Measurements from ENCODE around the gene LRRK1. TPM values are rescaled to one million over a fixed set of nuclear protein-coding genes. Genes with fewer than 3 reads are reported as not detected.

The LRRK1 gene
- total and polyA plus RNA-seq, 8 donors = 2.3 to 73.3 (median 7.0) TPM

DNA sequence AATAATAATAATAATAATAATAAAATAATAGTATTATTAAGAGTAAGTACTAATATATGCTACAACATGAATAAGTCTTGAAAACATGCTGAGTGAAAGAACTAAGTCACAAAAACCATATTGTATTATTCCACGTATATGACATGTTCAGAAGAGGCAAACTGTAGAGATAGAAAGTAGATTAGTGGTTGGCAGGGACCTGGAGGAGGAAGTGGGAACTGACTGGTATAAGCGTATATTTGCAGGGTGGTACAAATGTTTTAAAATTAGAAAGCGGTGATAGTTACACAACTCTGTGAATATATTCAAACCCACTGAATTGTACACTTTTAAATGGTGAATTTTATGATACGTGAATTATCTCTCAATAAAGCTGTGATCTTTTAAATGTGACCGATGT, 32.8 kb downstream of the LRRK1 start:
- WGBS, 5 donors = 81 to 89% (median 86%) methylated on average over 5 of the region's 5 CpGs
- Histone ChIP-seq H3K9me3 (no peaks in the 10 kb centered on the region), H3K36me3 (no peaks in the 10 kb centered on the region), H3K4me3 (no peak overlapping the region), H3K27ac (no peak overlapping the region), H3K27me3 (no peaks in the 10 kb centered on the region), H3K4me1 (no peaks in the 10 kb centered on the region)
- TF ChIP-seq, protein P1, sequence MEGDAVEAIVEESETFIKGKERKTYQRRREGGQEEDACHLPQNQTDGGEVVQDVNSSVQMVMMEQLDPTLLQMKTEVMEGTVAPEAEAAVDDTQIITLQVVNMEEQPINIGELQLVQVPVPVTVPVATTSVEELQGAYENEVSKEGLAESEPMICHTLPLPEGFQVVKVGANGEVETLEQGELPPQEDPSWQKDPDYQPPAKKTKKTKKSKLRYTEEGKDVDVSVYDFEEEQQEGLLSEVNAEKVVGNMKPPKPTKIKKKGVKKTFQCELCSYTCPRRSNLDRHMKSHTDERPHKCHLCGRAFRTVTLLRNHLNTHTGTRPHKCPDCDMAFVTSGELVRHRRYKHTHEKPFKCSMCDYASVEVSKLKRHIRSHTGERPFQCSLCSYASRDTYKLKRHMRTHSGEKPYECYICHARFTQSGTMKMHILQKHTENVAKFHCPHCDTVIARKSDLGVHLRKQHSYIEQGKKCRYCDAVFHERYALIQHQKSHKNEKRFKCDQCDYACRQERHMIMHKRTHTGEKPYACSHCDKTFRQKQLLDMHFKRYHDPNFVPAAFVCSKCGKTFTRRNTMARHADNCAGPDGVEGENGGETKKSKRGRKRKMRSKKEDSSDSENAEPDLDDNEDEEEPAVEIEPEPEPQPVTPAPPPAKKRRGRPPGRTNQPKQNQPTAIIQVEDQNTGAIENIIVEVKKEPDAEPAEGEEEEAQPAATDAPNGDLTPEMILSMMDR (IDR thresholded peaks at IDR 0.05) = no peak
- TF ChIP-seq EP300 (IDR thresholded peaks at IDR 0.05) (no peak), POLR2AphosphoS5 (IDR thresholded peaks at IDR 0.05) (no peak), POLR2A (IDR thresholded peaks at IDR 0.05) (no peak)
- intact Hi-C loops (cut with DNase I; ENCODE audit: low total_unique reads) = no loop called here
- DNase-seq = no peak

DNA sequence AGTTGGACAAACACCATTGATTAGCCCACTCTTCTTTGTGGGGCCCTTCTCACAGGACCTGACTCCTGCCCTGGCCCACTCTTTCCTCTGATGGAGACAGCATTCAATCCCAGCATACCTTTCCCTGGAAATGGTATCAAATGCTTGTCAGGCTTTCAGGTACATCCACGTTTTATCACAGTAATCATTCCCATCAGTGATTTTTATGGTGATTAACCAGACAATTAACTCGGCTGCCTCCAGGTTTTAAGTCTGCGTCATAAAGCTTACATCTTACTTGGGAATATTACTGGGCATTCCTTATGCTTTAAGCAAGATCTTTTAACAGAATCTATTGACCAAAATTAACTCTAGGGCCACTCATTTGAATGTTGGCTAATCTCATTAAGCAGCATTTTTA, 33.4 kb downstream of the LRRK1 start:
- Histone ChIP-seq H3K9me3 (no peaks in the 10 kb centered on the region), H3K36me3 (no peaks in the 10 kb centered on the region), H3K27me3 (no peaks in the 10 kb centered on the region), H3K27ac (no peak overlapping the region), H3K4me3 (no peak overlapping the region), H3K4me1 (no peaks in the 10 kb centered on the region)
- no peak for DNase-seq
- no peak for TF ChIP-seq EP300 (IDR thresholded peaks at IDR 0.05)
- TF ChIP-seq, protein P1 (IDR thresholded peaks at IDR 0.05) = no peak
- TF ChIP-seq POLR2A (IDR thresholded peaks at IDR 0.05) = no peak
- no peak for TF ChIP-seq POLR2AphosphoS5 (IDR thresholded peaks at IDR 0.05)
- WGBS, 5 donors = 73 to 86% (median 75%) methylated on average over 3 of the region's 3 CpGs
- intact Hi-C loops (cut with DNase I; ENCODE audit: low total_unique reads) = no loop called here

DNA sequence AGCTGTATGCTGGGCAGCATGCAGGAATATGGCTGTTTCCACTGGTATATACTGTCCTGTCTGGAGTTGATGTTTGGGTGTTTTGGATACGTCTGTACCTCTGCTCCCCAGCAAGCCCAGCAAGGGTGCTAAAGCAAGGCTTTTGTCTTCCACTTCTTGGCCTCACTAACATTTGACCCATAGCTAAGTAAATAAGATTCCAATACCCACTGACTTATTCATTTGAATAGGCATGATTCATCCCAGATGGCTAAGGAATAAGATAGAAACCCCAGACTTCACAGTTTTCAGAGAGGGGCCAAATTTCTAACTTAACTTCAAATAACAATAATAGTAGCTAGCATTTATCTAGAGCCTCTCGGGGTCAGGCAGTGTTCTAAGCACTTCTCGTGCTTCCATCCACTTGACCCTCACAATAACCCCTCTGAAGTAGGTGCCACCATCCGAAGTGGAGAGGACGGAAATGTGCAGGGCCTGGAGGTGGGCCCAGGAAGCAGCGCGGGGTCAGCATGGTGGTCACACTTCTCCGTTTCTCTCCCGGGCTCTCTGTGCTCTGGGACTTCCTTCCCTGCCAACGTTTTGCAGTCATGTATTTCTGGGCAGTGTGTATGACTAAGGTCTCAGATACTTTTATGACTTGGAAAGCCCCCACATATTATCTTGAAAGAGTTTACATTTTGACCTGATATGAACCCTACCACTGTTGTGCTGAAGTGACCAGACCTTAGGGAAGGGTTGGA, 39.3 kb downstream of the LRRK1 start:
- H3K27ac ChIP-seq = no peak overlapping the region
- no peaks in the 10 kb centered on the region for H3K9me3 ChIP-seq
- no peak overlapping the region for H3K4me3 ChIP-seq
- intact Hi-C loops (cut with DNase I; ENCODE audit: low total_unique reads) = no loop called here
- TF ChIP-seq POLR2A (IDR thresholded peaks at IDR 0.05) (no peak), POLR2AphosphoS5 (IDR thresholded peaks at IDR 0.05) (no peak), EP300 (IDR thresholded peaks at IDR 0.05) (no peak)
- TF ChIP-seq, protein P1 (IDR thresholded peaks at IDR 0.05) = no peak
- WGBS, 5 donors = 55 to 74% (median 63%) methylated on average over 10 of the region's 10 CpGs
- peaks cover 0 to 14% (median 5%) of the 10 kb centered on the region in 4 donors for H3K4me1 ChIP-seq
- H3K36me3 ChIP-seq = peaks cover 0 to 4% (median under 1%) of the 10 kb centered on the region in 4 donors
- DNase-seq = no peak
- no peaks in the 10 kb centered on the region for H3K27me3 ChIP-seq

DNA sequence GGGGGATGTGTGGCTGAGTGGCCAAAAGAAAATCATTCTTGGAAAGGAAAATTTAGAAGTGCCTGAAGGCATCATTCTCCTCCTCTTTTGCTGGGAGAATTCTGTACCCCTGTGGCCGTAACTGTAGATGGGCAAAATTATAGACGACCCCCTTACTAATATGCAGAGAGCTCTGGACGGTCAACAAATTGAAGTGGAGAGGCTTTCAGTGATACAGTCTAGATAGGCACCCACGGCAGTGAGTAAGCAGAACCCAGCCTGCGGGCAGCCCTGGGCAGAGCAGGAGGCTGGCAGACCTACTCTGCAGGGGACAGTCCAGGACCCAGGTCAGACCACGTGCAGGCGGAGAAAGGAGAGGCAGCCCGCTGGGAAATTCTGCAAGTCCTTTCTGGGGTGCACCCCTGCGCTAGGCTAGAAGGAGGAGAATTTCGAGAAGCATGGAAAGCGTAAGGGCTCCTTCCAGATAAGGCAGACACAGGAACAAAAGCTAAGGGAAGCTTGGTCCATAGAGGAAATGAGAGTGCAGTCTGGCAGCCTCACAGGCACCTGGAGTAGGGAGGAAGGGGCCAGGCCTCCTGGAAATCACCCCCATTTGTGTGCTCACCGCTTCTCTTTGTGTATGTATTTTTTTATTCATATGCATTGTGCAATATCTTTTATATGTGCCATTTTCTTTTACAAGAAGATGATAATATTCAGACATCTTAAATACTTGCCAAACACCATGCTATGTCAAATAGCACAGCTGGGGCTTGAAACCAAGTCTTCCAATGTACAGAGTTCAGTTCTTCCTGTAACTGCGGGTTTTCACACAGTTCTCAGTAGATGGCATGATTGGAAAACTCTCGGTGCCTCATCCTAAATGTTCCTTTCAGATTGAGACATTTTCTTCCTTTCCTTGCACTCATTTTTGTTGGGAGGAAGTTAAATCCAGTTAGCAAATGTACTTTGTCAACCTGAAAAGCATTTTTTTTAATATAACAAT, 40.2 kb downstream of the LRRK1 start:
- no peak for DNase-seq
- Histone ChIP-seq H3K27ac (no peak overlapping the region), H3K4me3 (no peak overlapping the region), H3K9me3 (no peaks in the 10 kb centered on the region), H3K27me3 (no peaks in the 10 kb centered on the region), H3K36me3 (peaks cover 0 to 9% (median 2%) of the 10 kb centered on the region in 4 donors), H3K4me1 (peaks cover 0 to 14% (median 5%) of the 10 kb centered on the region in 4 donors)
- intact Hi-C loops (cut with DNase I; ENCODE audit: low total_unique reads) = no loop called here
- TF ChIP-seq EP300 (IDR thresholded peaks at IDR 0.05) (no peak), POLR2AphosphoS5 (IDR thresholded peaks at IDR 0.05) (no peak), POLR2A (IDR thresholded peaks at IDR 0.05) (no peak)
- TF ChIP-seq, protein P1 (IDR thresholded peaks at IDR 0.05) = no peak
- 74 to 83% (median 76%) methylated on average over 14 of the region's 14 CpGs for WGBS, 5 donors

Measured in stomach (tissue), 9 donors.